ENCODE measurements around the gene ZNF891.

Gene ZNF891

DNA sequence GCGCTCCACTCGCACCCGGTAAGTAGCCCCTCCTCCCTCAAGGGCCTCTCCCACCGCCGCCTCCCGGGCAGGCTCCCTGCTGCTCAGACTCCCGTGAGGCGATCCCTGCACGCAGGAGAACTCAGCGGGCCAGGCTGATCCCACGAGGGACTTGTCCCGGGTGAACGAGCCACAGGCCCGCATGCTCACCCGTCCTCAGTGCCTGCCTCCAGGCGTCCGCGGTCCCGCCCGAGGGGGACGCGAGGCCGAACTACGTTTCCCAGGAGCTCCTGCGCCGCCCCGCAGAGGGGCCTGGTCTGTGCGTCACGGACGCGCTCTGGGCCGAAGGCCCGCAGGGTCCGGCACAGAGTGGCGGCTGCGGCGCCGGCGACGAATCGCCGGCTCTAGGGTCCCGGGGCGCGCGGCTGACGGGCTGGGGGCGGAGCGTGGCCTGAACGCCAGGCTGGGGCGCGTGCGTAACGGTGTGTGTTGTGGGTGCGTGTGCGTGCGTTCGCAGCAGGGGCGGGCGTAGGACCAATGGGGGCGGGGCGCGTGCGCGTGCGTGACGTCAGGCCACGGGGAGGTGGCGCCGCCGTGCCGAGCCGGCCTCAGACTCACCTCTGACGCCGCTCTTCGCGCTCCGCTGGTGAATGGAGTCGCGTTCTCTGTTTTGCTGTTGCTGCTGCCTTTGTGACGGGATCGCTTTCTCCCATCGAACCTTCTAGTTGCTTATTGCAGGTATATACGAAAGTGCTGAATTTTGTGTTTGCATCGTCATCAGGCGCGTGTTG lies at the start of gene ZNF891, which contains the start of gene ZNF10:
TSS of gene ZNF891 (minus strand) at position 237 of the 770 bp plus-strand sequence. CDS start 8,356 bp downstream, outside the sequence.
TSS of gene ZNF10 (plus strand) at position 590 of the 770 bp plus-strand sequence. CDS start 13,866 bp downstream, outside the sequence.
- no peak for TF ChIP-seq CTCF (IDR thresholded peaks at IDR 0.05; ENCODE audit: low read depth, low read length)
- peak within 1 kb of the TSS; percentile 83 for H3K4me3 ChIP-seq (ENCODE audit: low read depth, low read length)

GRCh38 chr12:133174901-133175300 lies 44.8 kb upstream of the ZNF891 start:
- TF ChIP-seq CTCF (IDR thresholded peaks at IDR 0.05; ENCODE audit: low read depth, low read length) = no peak
- H3K4me3 ChIP-seq (ENCODE audit: low read depth, low read length) = no peak overlapping the region

- no peak for TF ChIP-seq CTCF (IDR thresholded peaks at IDR 0.05; ENCODE audit: low read depth, low read length)
- no peak overlapping the region for H3K4me3 ChIP-seq (ENCODE audit: low read depth, low read length)
Observed at GRCh38 chr12:133172491-133172890, 42.4 kb upstream of the ZNF891 start.

DNA sequence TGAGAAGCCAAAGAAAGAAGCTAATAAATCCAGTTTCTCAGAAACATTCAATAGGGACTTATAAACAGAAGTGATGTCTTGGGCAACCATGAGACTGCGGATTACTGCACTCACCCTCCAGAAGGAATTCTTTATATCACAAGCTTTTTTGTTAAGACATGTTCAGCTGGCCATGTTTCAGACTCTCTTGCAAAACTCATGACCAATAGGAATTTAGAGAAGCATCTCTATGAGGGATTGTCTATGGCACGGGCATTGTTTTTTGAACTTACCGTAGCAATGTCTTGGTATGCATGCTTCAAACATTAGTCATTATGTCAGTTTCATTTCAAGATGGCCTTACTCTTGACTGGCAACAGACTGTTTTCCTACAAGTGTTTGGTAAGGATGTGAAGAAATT lies 35.7 kb upstream of the ZNF891 start:
- TF ChIP-seq CTCF (IDR thresholded peaks at IDR 0.05; ENCODE audit: low read depth, low read length) = no peak
- H3K4me3 ChIP-seq (ENCODE audit: low read depth, low read length) = no peak overlapping the region

- TF ChIP-seq CTCF (IDR thresholded peaks at IDR 0.05; ENCODE audit: low read depth, low read length) = no peak
- H3K4me3 ChIP-seq (ENCODE audit: low read depth, low read length) = no peak overlapping the region
Observed at GRCh38 chr12:133156125-133156690, 26.1 kb upstream of the ZNF891 start.

DNA sequence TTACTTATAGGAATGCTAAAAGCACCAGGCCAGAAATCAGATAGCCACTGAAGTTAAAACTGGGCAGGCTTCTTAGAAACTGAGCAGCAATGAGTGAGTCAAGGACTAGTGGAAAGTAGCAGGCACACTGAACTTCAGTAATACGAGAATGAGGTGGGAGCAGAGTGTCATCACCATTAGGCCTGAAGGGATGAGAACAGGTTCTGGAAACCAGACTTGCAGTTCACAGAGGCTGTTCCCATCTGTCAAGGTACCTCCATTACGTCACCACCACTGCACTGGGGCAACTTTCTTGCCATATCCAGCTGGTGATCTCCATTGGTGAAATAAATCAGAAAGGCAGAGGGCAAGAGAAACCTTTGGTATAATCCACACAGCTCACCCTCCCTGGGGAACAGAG lies 15.9 kb upstream of the ZNF891 start:
- no peak for TF ChIP-seq CTCF (IDR thresholded peaks at IDR 0.05; ENCODE audit: low read depth, low read length)
- H3K4me3 ChIP-seq (ENCODE audit: low read depth, low read length) = no peak overlapping the region

- H3K4me3 ChIP-seq (ENCODE audit: low read depth, low read length) = no peak overlapping the region
Observed at GRCh38 chr12:133135747-133136146, 5.7 kb upstream of the ZNF891 start.

More at GRCh38 chr12:133135747-133136146, 5.7 kb upstream of the ZNF891 start:
- no peak for TF ChIP-seq CTCF (IDR thresholded peaks at IDR 0.05; ENCODE audit: low read depth, low read length)

Data from WI38 (cell line).